NCI-H2227 (cell line): ENCODE data around the gene AKIP1.
"Not testable (repeated sequence)": the region's sequence is repeated elsewhere in the genome, so short reads cannot be mapped to it uniquely, and the experiment has no call there.

Experiments used
- DNase-seq: peaks from one replicate; lab custom pipeline; 2025; ENCODE audit not compliant: unreplicated experiment; lab: John Stamatoyannopoulos, UW

AKIP1 gene

GRCh38 chr11:8911029-8911823, at the start of gene AKIP1:
Gene AKIP1, plus strand, starts transcription at chr11:8911189. Its CDS starts 261 bp downstream, at chr11:8911450.
- DNase-seq = peak; percentile 99

- peak; percentile 14 for DNase-seq
Observed at GRCh38 chr11:8863838-8864237, 47.2 kb upstream of the AKIP1 start.

- DNase-seq = no peak
Observed at GRCh38 chr11:8865304-8865703, 45.7 kb upstream of the AKIP1 start.

- peak; percentile 16 for DNase-seq
Observed at GRCh38 chr11:8867035-8867434, 44.0 kb upstream of the AKIP1 start.

GRCh38 chr11:8867931-8868631, 42.9 kb upstream of the AKIP1 start:
- DNase-seq = no peak

- DNase-seq = peak; percentile 81
Observed at GRCh38 chr11:8870411-8871170, 40.4 kb upstream of the AKIP1 start.

- peak; percentile 84 for DNase-seq
Observed at GRCh38 chr11:8871171-8871775, 39.7 kb upstream of the AKIP1 start.

- DNase-seq = no peak
Observed at GRCh38 chr11:8871962-8872361, 39.0 kb upstream of the AKIP1 start.

- no peak for DNase-seq
Observed at GRCh38 chr11:8873741-8874405, 37.1 kb upstream of the AKIP1 start.

GRCh38 chr11:8878771-8879170, 32.2 kb upstream of the AKIP1 start:
- no peak for DNase-seq

- DNase-seq = not testable (repeated sequence)
Observed at GRCh38 chr11:8881585-8881984, 29.4 kb upstream of the AKIP1 start.

GRCh38 chr11:8886322-8886721, 24.7 kb upstream of the AKIP1 start:
- no peak for DNase-seq

GRCh38 chr11:8891185-8891584, 19.8 kb upstream of the AKIP1 start:
- not testable (repeated sequence) for DNase-seq

- DNase-seq = no peak
Observed at GRCh38 chr11:8899119-8899753, 11.8 kb upstream of the AKIP1 start.

- no peak for DNase-seq
Observed at GRCh38 chr11:8905528-8906165, 5.3 kb upstream of the AKIP1 start.

GRCh38 chr11:8907116-8907515, 3.9 kb upstream of the AKIP1 start:
- DNase-seq = no peak

GRCh38 chr11:8908099-8908498, 2.9 kb upstream of the AKIP1 start:
- DNase-seq = no peak

- no peak for DNase-seq
Observed at GRCh38 chr11:8910649-8911026, 351 bp upstream of the AKIP1 start.

- peak; percentile 65 for DNase-seq
Observed at GRCh38 chr11:8913961-8914660, 3.1 kb downstream of the AKIP1 start.
